Measurements from ENCODE around the gene WDR35.

Gene WDR35

GRCh38 chr2:19870792-19871191 lies 119.1 kb downstream of the WDR35 start:
- in situ Hi-C loops (cut with MboI; ENCODE audit: low pct_unique_long_range_greater_than_20kb, low sequenced_read_pairs, unreplicated experiment) = loop anchor here (25.0 kb wide), 2 partner anchors 1108 to 1358 kb away; no protein-coding TSS in a partner anchor
- no peak for TF ChIP-seq CTCF (IDR thresholded peaks at IDR 0.05; ENCODE audit: extremely low read depth, insufficient read depth, missing control alignments)
- no peak for DNase-seq (ENCODE audit: low spot score)

- in situ Hi-C loops (cut with MboI; ENCODE audit: low pct_unique_long_range_greater_than_20kb, low sequenced_read_pairs, unreplicated experiment) = loop anchor here (25.0 kb wide), 2 partner anchors 1107 to 1357 kb away; no protein-coding TSS in a partner anchor
- DNase-seq (ENCODE audit: low spot score) = peak; percentile 50
- TF ChIP-seq CTCF (IDR thresholded peaks at IDR 0.05; ENCODE audit: extremely low read depth, insufficient read depth, missing control alignments) = no peak
These were observed 121.0 kb downstream of the WDR35 start for GRCh38 chr2:19868701-19869580.

GRCh38 chr2:19868224-19868623 lies 121.7 kb downstream of the WDR35 start:
- in situ Hi-C loops (cut with MboI; ENCODE audit: low pct_unique_long_range_greater_than_20kb, low sequenced_read_pairs, unreplicated experiment) = loop anchor here (25.0 kb wide), 2 partner anchors 1106 to 1356 kb away; no protein-coding TSS in a partner anchor
- DNase-seq (ENCODE audit: low spot score) = no peak

GRCh38 chr2:19866771-19867170 lies 123.1 kb downstream of the WDR35 start:
- in situ Hi-C loops (cut with MboI; ENCODE audit: low pct_unique_long_range_greater_than_20kb, low sequenced_read_pairs, unreplicated experiment) = loop anchor here (25.0 kb wide), 2 partner anchors 1104 to 1354 kb away; no protein-coding TSS in a partner anchor
- TF ChIP-seq CTCF (IDR thresholded peaks at IDR 0.05; ENCODE audit: extremely low read depth, insufficient read depth, missing control alignments) = no peak
- DNase-seq (ENCODE audit: low spot score) = no peak

More at GRCh38 chr2:19868224-19868623, 121.7 kb downstream of the WDR35 start:
- TF ChIP-seq CTCF (IDR thresholded peaks at IDR 0.05; ENCODE audit: extremely low read depth, insufficient read depth, missing control alignments) = no peak

- no peak for TF ChIP-seq CTCF (IDR thresholded peaks at IDR 0.05; ENCODE audit: extremely low read depth, insufficient read depth, missing control alignments)
- in situ Hi-C loops (cut with MboI; ENCODE audit: low pct_unique_long_range_greater_than_20kb, low sequenced_read_pairs, unreplicated experiment) = loop anchor here (25.0 kb wide), 2 partner anchors 1103 to 1353 kb away; no protein-coding TSS in a partner anchor
- peak; percentile 50 for DNase-seq (ENCODE audit: low spot score)
These were observed 124.8 kb downstream of the WDR35 start for GRCh38 chr2:19865151-19865550.

DNA sequence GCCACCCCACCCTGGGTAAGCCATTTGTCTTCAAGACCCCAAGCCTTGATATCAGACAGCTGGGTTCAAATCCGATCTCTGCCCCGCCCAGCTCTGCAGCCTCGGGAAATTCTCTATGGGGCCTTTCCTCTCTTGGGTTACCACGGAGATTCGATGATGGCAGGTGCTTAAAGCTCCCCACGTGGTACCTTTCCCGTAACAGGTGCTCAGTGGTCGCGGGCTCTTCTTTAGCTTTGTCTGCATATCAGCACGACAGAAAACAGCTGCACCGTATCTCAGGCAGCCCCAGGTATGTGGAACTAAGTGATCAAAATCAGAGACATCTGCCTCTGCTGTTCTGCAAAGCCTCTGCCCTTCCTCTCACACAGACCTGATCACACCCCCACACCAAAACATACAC lies 125.5 kb downstream of the WDR35 start:
- no peak for TF ChIP-seq CTCF (IDR thresholded peaks at IDR 0.05; ENCODE audit: extremely low read depth, insufficient read depth, missing control alignments)
- no peak for DNase-seq (ENCODE audit: low spot score)
- in situ Hi-C loops (cut with MboI; ENCODE audit: low pct_unique_long_range_greater_than_20kb, low sequenced_read_pairs, unreplicated experiment) = loop anchor here (25.0 kb wide), 2 partner anchors 1102 to 1352 kb away; no protein-coding TSS in a partner anchor

Data from GM13977 (cell line).